ENCODE results near the gene SLC6A1. TPM values are rescaled to one million over a fixed set of nuclear protein-coding genes. Genes with fewer than 3 reads are reported as not detected.

The SLC6A1 gene
- total RNA-seq, 1 donor = not detected

DNA sequence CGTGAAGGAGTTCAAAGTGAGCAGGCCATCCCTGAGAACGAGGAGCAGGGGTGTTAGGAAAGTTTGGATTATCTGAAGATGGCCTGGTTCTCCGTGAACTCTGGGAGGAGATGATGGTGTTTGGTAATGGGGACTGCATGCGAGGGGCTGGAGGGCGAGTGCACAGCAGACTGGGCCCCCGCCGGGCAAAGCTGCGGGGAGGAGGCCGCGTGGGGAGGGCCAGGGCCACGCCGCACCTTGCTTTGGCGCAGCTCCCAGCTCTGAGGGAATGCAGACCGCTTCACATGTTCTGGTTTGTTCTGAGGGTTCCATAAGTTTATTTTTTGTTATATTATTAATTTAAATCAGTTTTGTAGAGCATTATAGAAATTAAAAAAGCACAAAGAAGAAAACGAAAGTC, 22.2 kb downstream of the SLC6A1 start:
- Histone ChIP-seq H3K27ac (ENCODE audit: low read depth, low read length) (no peak overlapping the region), H2AFZ (ENCODE audit: low read length) (no peak overlapping the region), H3K4me3 (ENCODE audit: insufficient read depth, low read length) (no peak overlapping the region), H3K79me2 (ENCODE audit: insufficient read depth, low read length) (no peaks in the 10 kb centered on the region), H3K9me3 (ENCODE audit: low read depth, low read length) (no peaks in the 10 kb centered on the region), H3K4me2 (ENCODE audit: insufficient read depth, low read length) (no peak overlapping the region), H4K20me1 (ENCODE audit: insufficient read depth, low read length) (no peaks in the 10 kb centered on the region), H3K36me3 (ENCODE audit: insufficient read depth, low read length) (no peaks in the 10 kb centered on the region), H3K4me1 (ENCODE audit: insufficient read depth, low read length) (no peaks in the 10 kb centered on the region), H3K27me3 (ENCODE audit: insufficient read depth, low read length) (peaks cover 10% of the 10 kb centered on the region)
- DNase-seq (ENCODE audit: insufficient read length, low spot score, missing footprints) = no peak
- TF ChIP-seq, protein P1, sequence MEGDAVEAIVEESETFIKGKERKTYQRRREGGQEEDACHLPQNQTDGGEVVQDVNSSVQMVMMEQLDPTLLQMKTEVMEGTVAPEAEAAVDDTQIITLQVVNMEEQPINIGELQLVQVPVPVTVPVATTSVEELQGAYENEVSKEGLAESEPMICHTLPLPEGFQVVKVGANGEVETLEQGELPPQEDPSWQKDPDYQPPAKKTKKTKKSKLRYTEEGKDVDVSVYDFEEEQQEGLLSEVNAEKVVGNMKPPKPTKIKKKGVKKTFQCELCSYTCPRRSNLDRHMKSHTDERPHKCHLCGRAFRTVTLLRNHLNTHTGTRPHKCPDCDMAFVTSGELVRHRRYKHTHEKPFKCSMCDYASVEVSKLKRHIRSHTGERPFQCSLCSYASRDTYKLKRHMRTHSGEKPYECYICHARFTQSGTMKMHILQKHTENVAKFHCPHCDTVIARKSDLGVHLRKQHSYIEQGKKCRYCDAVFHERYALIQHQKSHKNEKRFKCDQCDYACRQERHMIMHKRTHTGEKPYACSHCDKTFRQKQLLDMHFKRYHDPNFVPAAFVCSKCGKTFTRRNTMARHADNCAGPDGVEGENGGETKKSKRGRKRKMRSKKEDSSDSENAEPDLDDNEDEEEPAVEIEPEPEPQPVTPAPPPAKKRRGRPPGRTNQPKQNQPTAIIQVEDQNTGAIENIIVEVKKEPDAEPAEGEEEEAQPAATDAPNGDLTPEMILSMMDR (IDR thresholded peaks at IDR 0.05; ENCODE audit: extremely low read depth, low read depth, low read length) = no peak

DNA sequence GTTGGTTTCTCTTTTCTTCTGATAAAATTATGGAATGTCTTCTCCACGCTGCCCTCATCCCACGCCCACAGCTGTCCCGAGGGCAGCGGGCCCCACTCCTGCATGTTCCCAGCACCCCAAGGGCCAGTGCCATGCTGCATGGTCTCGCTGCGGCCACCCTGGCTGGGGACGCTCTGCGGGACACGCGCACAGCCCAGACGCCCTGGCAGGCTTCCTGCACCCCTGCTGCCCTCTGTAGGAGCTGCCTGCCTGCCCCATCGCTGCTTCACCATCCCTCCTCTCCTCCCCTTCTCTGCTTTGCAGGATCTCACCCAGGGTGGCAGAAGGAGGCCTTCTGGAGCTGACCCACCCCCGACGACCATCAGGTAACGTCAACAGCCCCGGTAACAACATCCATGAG, 22.8 kb downstream of the SLC6A1 start:
- Histone ChIP-seq H3K4me1 (ENCODE audit: insufficient read depth, low read length) (no peaks in the 10 kb centered on the region), H4K20me1 (ENCODE audit: insufficient read depth, low read length) (no peaks in the 10 kb centered on the region), H3K27me3 (ENCODE audit: insufficient read depth, low read length) (peaks cover 6% of the 10 kb centered on the region), H3K4me3 (ENCODE audit: insufficient read depth, low read length) (no peak overlapping the region), H3K4me2 (ENCODE audit: insufficient read depth, low read length) (no peak overlapping the region), H3K27ac (ENCODE audit: low read depth, low read length) (no peak overlapping the region), H3K79me2 (ENCODE audit: insufficient read depth, low read length) (no peaks in the 10 kb centered on the region), H2AFZ (ENCODE audit: low read length) (no peak overlapping the region), H3K36me3 (ENCODE audit: insufficient read depth, low read length) (no peaks in the 10 kb centered on the region), H3K9me3 (ENCODE audit: low read depth, low read length) (no peaks in the 10 kb centered on the region)
- TF ChIP-seq, protein P1 (IDR thresholded peaks at IDR 0.05; ENCODE audit: extremely low read depth, low read depth, low read length) = no peak
- DNase-seq (ENCODE audit: insufficient read length, low spot score, missing footprints) = no peak

DNA sequence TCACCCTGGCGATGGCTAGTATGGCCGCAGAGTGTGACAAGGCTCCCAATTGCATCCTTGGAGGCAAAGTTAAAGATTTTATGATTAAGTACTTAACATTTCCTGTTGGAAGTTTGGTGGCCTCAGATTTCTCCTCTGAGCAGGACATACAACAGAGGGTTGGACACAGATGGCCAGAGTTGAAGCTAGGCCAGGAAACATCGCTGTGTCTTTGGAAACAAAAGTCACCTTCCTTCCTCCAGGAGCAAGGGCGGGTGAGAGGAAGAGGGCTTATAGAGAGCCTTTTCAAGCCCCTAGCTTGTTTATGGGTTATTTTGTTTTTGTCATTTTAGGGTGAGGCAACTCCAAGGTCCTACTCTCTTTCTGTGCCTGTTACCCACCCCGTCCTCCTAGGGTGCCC, 24.2 kb downstream of the SLC6A1 start:
- no peaks in the 10 kb centered on the region for H3K4me1 ChIP-seq (ENCODE audit: insufficient read depth, low read length)
- DNase-seq (ENCODE audit: insufficient read length, low spot score, missing footprints) = peak; percentile 27
- TF ChIP-seq, protein P1 (IDR thresholded peaks at IDR 0.05; ENCODE audit: extremely low read depth, low read depth, low read length) = no peak
- H4K20me1 ChIP-seq (ENCODE audit: insufficient read depth, low read length) = no peaks in the 10 kb centered on the region
- no peak overlapping the region for H3K4me2 ChIP-seq (ENCODE audit: insufficient read depth, low read length)
- H3K36me3 ChIP-seq (ENCODE audit: insufficient read depth, low read length) = no peaks in the 10 kb centered on the region
- H3K9me3 ChIP-seq (ENCODE audit: low read depth, low read length) = no peaks in the 10 kb centered on the region
- no peaks in the 10 kb centered on the region for H3K79me2 ChIP-seq (ENCODE audit: insufficient read depth, low read length)
- no peak overlapping the region for H3K27ac ChIP-seq (ENCODE audit: low read depth, low read length)
- H2AFZ ChIP-seq (ENCODE audit: low read length) = no peak overlapping the region
- peaks cover 7% of the 10 kb centered on the region for H3K27me3 ChIP-seq (ENCODE audit: insufficient read depth, low read length)
- H3K4me3 ChIP-seq (ENCODE audit: insufficient read depth, low read length) = no peak overlapping the region

DNA sequence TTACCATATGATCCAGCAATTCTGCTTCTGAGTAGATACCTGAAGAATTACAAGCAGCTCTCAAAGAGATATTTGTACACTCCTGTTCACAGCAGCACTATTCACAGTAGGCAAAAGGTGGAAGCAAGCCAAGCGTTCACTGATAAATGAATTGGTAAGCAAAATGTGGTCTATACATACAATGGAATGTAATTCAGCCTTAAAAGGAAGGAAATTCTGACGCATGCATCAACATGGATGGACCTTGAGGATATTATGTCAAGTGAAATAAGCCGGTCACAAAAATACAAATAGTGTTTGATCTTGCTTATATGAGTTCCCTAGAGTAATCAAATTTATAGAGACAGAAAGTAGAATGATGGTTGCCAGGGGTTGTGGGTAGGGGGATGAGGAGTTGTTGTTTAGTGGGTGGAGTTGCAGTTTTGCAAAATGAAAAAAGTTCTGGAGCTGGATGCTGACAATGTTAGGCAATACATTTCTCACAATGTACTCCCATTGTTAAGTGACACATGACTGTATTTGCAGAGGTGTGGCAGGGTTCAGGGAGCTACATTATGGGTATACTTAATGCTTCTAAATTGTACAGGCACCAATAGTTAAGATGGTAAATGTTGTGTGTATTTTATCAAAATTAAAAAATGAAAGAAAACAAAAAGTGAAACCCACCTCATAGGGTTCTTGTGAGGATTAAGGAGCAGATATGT, 26.7 kb downstream of the SLC6A1 start:
- Histone ChIP-seq H3K4me1 (ENCODE audit: insufficient read depth, low read length) (no peaks in the 10 kb centered on the region), H3K4me2 (ENCODE audit: insufficient read depth, low read length) (no peak overlapping the region), H2AFZ (ENCODE audit: low read length) (no peak overlapping the region), H3K36me3 (ENCODE audit: insufficient read depth, low read length) (no peaks in the 10 kb centered on the region), H3K9me3 (ENCODE audit: low read depth, low read length) (no peaks in the 10 kb centered on the region), H3K79me2 (ENCODE audit: insufficient read depth, low read length) (no peaks in the 10 kb centered on the region), H3K4me3 (ENCODE audit: insufficient read depth, low read length) (no peak overlapping the region), H3K27ac (ENCODE audit: low read depth, low read length) (no peak overlapping the region), H3K27me3 (ENCODE audit: insufficient read depth, low read length) (peaks cover 19% of the 10 kb centered on the region), H4K20me1 (ENCODE audit: insufficient read depth, low read length) (no peaks in the 10 kb centered on the region)
- DNase-seq (ENCODE audit: insufficient read length, low spot score, missing footprints) = no peak
- TF ChIP-seq, protein P1 (IDR thresholded peaks at IDR 0.05; ENCODE audit: extremely low read depth, low read depth, low read length) = no peak
